Memory B cell (primary cell): Measurements from ENCODE around the gene ENAH.

Experiments used
- ATAC-seq: fragments of 150-1000 bp; cut with Tn5 transposase; 2 replicates; pipeline ENCODE4 v1.10.0; 2021; ENCODE audit warnings: low read depth, mild to moderate bottlenecking, moderate library complexity
- DNase-seq, 2 donors: peaks; one replicate each; pipeline ENCODE4 v3.0.0; 2022; ENCODE audit warnings: low spot score in 2 of 2
- H3K27ac Mint-ChIP-seq: one replicate; pipeline ENCODE4 v1.8.0; 2022; ENCODE audit warnings: mild to moderate bottlenecking, moderate library complexity, mixed read lengths
- H3K27me3 Mint-ChIP-seq: one replicate; pipeline ENCODE4 v1.8.0; 2022; ENCODE audit warnings: mixed read lengths
- H3K36me3 Mint-ChIP-seq: one replicate; pipeline ENCODE4 v1.8.0; 2022; ENCODE audit warnings: mild to moderate bottlenecking, mixed read lengths
- H3K4me1 Mint-ChIP-seq: one replicate; pipeline ENCODE4 v1.8.0; 2022; ENCODE audit warnings: mixed read lengths
- H3K4me3 Mint-ChIP-seq: one replicate; pipeline ENCODE4 v1.8.0; 2022; ENCODE audit warnings: mild to moderate bottlenecking, moderate library complexity, mixed read lengths
- H3K9me3 Mint-ChIP-seq: one replicate; pipeline ENCODE4 v1.8.0; 2022; ENCODE audit warnings: mixed read lengths

ENAH gene

DNA sequence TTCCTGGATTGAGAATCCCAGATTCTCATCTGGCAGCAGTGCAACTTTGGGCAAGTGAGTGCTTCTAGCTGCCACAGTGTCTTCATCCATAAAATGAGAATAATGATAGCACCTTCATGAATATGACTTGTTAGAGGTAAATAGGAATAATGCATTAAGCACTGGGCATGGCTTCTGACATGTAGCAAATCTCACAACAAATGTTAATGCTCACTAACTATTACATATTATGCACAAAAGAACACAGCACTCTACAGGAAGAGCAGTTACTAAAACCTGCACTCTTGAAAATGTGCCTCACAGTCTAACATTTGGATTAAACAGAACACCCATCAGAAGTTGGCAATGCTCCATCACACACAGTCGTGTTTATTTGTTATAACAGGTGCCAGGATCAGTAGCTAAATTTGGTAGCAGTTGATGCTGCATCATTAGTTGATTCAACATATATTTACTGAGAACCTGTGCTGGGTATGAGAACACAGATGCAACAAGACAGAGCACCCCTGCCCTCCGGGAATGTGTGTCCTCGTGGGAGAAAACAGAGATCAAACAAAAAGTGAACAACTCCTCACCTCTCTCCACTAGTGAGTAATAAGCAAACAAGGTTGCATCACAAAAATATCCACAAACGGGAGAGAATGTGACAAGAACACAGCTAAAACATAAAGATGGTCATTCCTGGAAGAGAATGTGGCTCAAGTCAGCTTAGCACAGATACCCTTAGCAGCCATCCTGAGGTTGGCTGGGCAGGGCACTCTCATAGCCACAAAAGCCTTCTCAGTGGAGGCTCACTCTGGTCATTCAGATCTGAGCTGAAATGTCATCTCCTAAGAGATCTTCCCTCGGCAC, 198.9 kb downstream of the ENAH start:
- ATAC-seq: no peak
- Mint-ChIP-seq H3K36me3 (no peaks in the 10 kb centered on the region), H3K27ac (no peak overlapping the region), H3K27me3 (peaks cover 10% of the 10 kb centered on the region), H3K9me3 (no peaks in the 10 kb centered on the region), H3K4me1 (peaks cover 2% of the 10 kb centered on the region), H3K4me3 (no peak overlapping the region)
- DNase-seq: no peak

DNA sequence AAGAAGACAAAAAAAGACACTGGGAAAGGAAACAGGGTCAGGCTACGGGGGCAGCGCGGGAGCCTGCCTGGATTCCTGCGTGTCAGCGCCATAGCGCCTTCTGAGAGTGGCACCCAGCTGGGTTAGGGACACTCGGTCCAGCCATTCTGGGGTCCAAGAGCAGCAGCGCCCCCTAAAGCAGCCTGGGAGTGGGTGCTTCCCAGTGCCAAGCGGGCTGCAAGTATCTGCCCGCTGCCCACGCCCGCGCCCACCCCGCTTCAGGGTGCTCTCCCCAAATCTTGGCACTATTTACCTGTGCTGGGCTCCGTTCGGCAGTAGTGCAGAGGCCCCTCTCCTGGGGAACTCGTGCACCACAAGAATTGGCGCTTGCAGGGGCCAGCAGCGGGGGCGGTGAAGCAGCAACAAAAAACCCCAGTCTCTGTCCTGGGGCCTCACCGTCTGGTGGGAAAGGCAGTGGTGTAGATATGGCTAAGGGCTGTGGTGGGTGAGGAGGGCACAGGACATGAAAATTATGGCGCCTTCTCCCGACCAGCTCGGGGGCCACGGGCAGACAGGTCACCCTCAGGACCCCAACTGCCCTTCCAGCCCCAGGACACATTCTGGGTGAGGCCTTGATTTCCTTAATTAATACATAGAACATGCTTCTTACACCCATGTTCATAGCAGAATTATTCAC, 200.9 kb downstream of the ENAH start:
- ATAC-seq: no peak
- H3K36me3 Mint-ChIP-seq: no peaks in the 10 kb centered on the region
- H3K4me3 Mint-ChIP-seq: no peak overlapping the region
- H3K9me3 Mint-ChIP-seq: no peaks in the 10 kb centered on the region
- no peak for DNase-seq
- peaks cover 9% of the 10 kb centered on the region for H3K27me3 Mint-ChIP-seq
- H3K27ac Mint-ChIP-seq: no peak overlapping the region
- H3K4me1 Mint-ChIP-seq: peaks cover 2% of the 10 kb centered on the region

DNA sequence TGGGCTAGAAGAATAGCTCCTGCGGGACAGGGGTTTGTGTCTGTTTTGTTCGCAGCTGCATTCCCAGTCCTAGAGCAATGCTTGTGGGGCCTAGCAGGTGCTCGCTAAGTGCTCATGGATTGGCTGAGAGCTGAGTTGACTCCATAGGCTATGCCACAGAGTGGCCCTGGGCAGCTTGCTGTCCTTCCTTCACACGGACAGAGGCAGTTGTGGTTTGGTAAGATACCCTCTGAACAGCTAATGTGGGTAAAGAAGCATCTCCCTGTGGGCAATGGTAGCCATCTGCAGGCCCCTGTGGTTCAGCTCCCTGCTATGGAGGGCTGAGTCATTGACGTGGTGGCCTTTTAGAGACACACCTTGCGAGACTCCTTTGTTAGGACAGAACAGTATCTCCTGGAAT, 201.6 kb downstream of the ENAH start:
- Mint-ChIP-seq H3K36me3 (no peaks in the 10 kb centered on the region), H3K9me3 (no peaks in the 10 kb centered on the region), H3K4me3 (no peak overlapping the region), H3K27me3 (peaks cover 7% of the 10 kb centered on the region), H3K27ac (no peak overlapping the region), H3K4me1 (peaks cover 4% of the 10 kb centered on the region)
- DNase-seq: no peak
- ATAC-seq: no peak

DNA sequence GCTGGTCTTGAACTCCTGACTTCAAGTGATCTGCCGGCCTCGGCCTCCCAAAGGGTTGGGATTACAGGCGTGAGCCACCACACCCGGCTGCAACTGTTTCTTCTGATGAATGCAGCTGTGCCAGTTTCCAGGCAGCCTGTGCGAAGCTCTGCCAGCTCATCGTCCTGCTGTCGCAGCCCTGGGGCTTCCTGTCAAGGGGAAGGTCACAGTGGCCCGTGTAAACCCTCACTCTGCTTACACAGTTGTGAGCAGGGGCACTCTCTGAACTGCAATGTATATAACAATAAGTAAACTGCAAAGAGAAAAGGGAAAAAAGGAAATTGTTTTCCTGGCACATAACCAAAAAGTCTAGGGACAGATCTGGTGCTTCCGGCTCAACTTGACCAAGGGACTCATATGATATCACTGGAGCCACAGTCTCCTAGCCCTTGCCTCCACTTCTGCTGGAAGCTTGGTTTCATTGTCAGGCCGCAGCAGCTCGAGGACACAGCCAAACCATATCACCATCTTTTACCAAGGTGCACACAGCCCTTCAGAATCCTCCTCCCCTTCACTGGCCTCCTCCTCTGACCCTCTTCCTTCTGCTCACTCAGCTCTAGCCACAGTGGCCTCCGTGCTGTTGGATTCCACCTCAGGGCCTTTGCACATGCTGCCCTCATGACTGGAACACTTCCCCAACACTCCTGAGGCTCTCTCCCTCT, 202.3 kb downstream of the ENAH start:
- H3K36me3 Mint-ChIP-seq: no peaks in the 10 kb centered on the region
- ATAC-seq (no peak), DNase-seq (no peak)
- H3K4me3 Mint-ChIP-seq: no peak overlapping the region
- H3K9me3 Mint-ChIP-seq: no peaks in the 10 kb centered on the region
- peaks cover 7% of the 10 kb centered on the region for H3K27me3 Mint-ChIP-seq
- H3K27ac Mint-ChIP-seq: no peak overlapping the region
- H3K4me1 Mint-ChIP-seq: peaks cover 8% of the 10 kb centered on the region

DNA sequence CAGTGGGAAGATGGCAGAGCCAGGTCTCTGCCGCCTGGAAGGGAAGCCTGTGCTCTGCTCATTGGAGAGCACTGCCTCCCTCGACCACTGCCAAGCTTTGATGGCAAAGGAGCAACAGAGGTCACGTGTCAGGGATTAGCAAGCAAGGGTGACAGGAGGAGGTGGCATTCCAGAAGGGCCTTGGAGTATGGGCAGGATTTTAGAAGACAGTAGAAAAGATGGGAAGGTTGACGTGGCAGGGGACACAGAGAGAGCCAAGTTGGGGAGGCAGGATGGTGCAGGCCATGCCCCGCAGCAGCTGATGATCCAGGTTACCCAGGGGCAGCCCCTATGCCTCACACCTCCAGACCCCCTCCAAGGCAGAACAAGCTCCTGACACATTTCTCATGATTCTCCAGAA, 203.1 kb downstream of the ENAH start:
- no peaks in the 10 kb centered on the region for H3K9me3 Mint-ChIP-seq
- H3K36me3 Mint-ChIP-seq: no peaks in the 10 kb centered on the region
- no peak overlapping the region for H3K27ac Mint-ChIP-seq
- peaks cover 5% of the 10 kb centered on the region for H3K27me3 Mint-ChIP-seq
- H3K4me3 Mint-ChIP-seq: no peak overlapping the region
- H3K4me1 Mint-ChIP-seq: peaks cover 14% of the 10 kb centered on the region
- no peak for DNase-seq
- ATAC-seq: no peak

DNA sequence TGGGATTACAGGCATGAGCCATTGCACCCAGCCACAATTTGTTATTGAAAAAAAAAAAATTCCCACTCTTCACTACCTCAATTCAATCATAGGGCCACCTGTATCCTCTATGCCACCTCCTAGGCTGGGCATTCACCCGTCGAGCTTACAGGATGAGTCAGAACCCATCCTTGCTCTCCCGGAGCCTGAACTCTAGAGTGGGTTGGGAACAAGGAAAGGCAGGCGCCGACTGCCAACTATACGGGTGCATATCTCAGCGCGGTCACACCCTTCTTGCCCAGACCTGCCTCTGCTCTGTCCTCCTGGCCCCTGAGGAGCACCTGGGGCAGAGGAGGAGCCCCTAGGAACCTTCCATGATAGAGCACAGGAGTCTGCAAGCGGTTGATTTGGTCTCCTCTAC, 203.7 kb downstream of the ENAH start:
- DNase-seq (no peak), ATAC-seq (no peak)
- H3K36me3 Mint-ChIP-seq: no peaks in the 10 kb centered on the region
- peaks cover 17% of the 10 kb centered on the region for H3K4me1 Mint-ChIP-seq
- no peak overlapping the region for H3K4me3 Mint-ChIP-seq
- peaks cover 5% of the 10 kb centered on the region for H3K27me3 Mint-ChIP-seq
- H3K27ac Mint-ChIP-seq: peak overlapping the region; percentile 55
- no peaks in the 10 kb centered on the region for H3K9me3 Mint-ChIP-seq

GRCh38 chr1:225448146-225448805, 204.6 kb downstream of the ENAH start:
- Mint-ChIP-seq H3K9me3 (no peaks in the 10 kb centered on the region), H3K4me3 (no peak overlapping the region), H3K36me3 (no peaks in the 10 kb centered on the region), H3K4me1 (peaks cover 23% of the 10 kb centered on the region), H3K27me3 (peaks cover 5% of the 10 kb centered on the region), H3K27ac (no peak overlapping the region)
- no peak for ATAC-seq
- no peak for DNase-seq

- ATAC-seq: no peak
- Mint-ChIP-seq H3K27me3 (peaks cover 5% of the 10 kb centered on the region), H3K27ac (no peak overlapping the region), H3K4me3 (no peak overlapping the region), H3K4me1 (peaks cover 29% of the 10 kb centered on the region), H3K36me3 (no peaks in the 10 kb centered on the region), H3K9me3 (no peaks in the 10 kb centered on the region)
- DNase-seq: no peak
These were observed 205.3 kb downstream of the ENAH start for GRCh38 chr1:225447650-225448089.

DNA sequence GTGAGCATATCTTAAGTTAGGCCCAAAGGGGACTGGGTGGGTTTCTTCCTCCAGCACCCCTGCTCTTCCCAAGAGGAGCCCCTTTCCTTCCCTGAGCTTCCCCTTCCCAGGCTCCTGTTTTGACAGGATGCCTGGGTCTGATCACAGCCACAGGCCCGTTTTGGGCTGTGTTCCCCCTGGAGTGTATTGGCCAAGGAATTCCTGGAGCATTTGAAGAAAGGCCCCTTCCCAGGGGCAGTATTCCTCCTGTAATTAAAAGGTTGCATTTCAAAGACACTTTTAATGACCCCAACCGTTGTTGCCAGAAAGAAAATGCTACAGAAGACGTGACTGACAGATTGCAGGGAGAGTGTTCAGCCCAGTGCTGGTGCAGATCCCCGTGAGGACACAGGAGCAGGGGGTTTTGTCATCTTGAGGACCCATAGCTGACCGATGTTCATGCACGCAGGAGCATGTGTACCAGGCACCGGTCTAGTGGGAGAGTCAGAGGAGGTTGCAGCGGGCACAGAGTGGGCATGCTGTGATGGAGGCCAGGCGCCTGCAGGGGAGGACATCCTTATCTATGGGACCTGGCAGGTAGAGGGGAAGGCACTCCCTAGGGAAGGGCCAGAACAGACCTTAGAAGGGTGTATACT, 205.8 kb downstream of the ENAH start:
- Mint-ChIP-seq H3K27me3 (peaks cover 5% of the 10 kb centered on the region), H3K4me1 (peaks cover 33% of the 10 kb centered on the region), H3K9me3 (no peaks in the 10 kb centered on the region), H3K4me3 (no peak overlapping the region), H3K27ac (no peak overlapping the region), H3K36me3 (no peaks in the 10 kb centered on the region)
- ATAC-seq (no peak), DNase-seq (no peak)

GRCh38 chr1:225446595-225446960, 206.3 kb downstream of the ENAH start:
- Mint-ChIP-seq H3K4me1 (peaks cover 34% of the 10 kb centered on the region), H3K36me3 (no peaks in the 10 kb centered on the region), H3K27me3 (peaks cover 5% of the 10 kb centered on the region), H3K27ac (no peak overlapping the region), H3K9me3 (no peaks in the 10 kb centered on the region), H3K4me3 (no peak overlapping the region)
- ATAC-seq (no peak), DNase-seq (no peak)

GRCh38 chr1:225445639-225446594, 207.0 kb downstream of the ENAH start:
- ATAC-seq (no peak), DNase-seq (no peak)
- peak overlapping the region; percentile 94 for H3K27ac Mint-ChIP-seq
- H3K27me3 Mint-ChIP-seq: peaks cover 3% of the 10 kb centered on the region
- peak overlapping the region; percentile 81 for H3K4me3 Mint-ChIP-seq
- H3K4me1 Mint-ChIP-seq: peaks cover 36% of the 10 kb centered on the region
- H3K36me3 Mint-ChIP-seq: no peaks in the 10 kb centered on the region
- no peaks in the 10 kb centered on the region for H3K9me3 Mint-ChIP-seq

- H3K27ac Mint-ChIP-seq: peak overlapping the region; percentile 75
- no peak overlapping the region for H3K4me3 Mint-ChIP-seq
- H3K4me1 Mint-ChIP-seq: peaks cover 36% of the 10 kb centered on the region
- no peaks in the 10 kb centered on the region for H3K27me3 Mint-ChIP-seq
- DNase-seq: no peak
- no peak for ATAC-seq
- H3K36me3 Mint-ChIP-seq: no peaks in the 10 kb centered on the region
- H3K9me3 Mint-ChIP-seq: no peaks in the 10 kb centered on the region
These were observed 210.8 kb downstream of the ENAH start for GRCh38 chr1:225442123-225442505.
